Osteocyte (in vitro differentiated cells): Measurements from ENCODE around the gene KCNJ11. TPM values are rescaled to one million over a fixed set of nuclear protein-coding genes. Genes with fewer than 3 reads are reported as not detected.

ENCODE experiments used
- DNase-seq: peaks from one replicate; pipeline ENCODE4 v3.0.0; 2021; ENCODE audit warnings: mixed read lengths; ENCODE audit not compliant: unreplicated experiment; ENCODE audit errors: extremely low spot score
- H3K27ac Mint-ChIP-seq: one replicate; pipeline ENCODE4 v1.8.0; 2021; ENCODE audit warnings: mild to moderate bottlenecking, mixed read lengths; ENCODE audit not compliant: unreplicated experiment
- H3K27me3 Mint-ChIP-seq: one replicate; pipeline ENCODE4 v1.8.0; 2021; ENCODE audit warnings: mixed read lengths; ENCODE audit not compliant: unreplicated experiment
- H3K36me3 Mint-ChIP-seq: one replicate; pipeline ENCODE4 v1.8.0; 2021; ENCODE audit warnings: mixed read lengths; ENCODE audit not compliant: unreplicated experiment
- H3K4me1 Mint-ChIP-seq: one replicate; pipeline ENCODE4 v1.8.0; 2021; ENCODE audit warnings: mixed read lengths; ENCODE audit not compliant: unreplicated experiment
- H3K4me3 Mint-ChIP-seq: one replicate; pipeline ENCODE4 v1.8.0; 2021; ENCODE audit warnings: mild to moderate bottlenecking, moderate library complexity, mixed read lengths; ENCODE audit not compliant: unreplicated experiment
- H3K9me3 Mint-ChIP-seq: one replicate; pipeline ENCODE4 v1.8.0; 2021; ENCODE audit warnings: mixed read lengths; ENCODE audit not compliant: unreplicated experiment
- CTCF ChIP-seq: fragments of 200-600 bp; sonication (generic); IDR thresholded peaks from 2 replicates; pipeline ENCODE4 v1.5.0; 2021; ENCODE audit warnings: antibody characterized with exemption, mild to moderate bottlenecking, moderate library complexity
- total RNA-seq: library from RNA; stranded (reverse); gene quantifications from 2 replicates; pipeline ENCODE4 v1.2.1, GENCODE V29; 2021

KCNJ11 gene
- total RNA-seq, 1 donor from 2014 or later, result not detected

GRCh38 chr11:17387254-17387653 lies 1.2 kb downstream of the KCNJ11 start:
- Mint-ChIP-seq H3K4me3 (no peak overlapping the region), H3K4me1 (peaks cover 3% of the 10 kb centered on the region), H3K36me3 (no peaks in the 10 kb centered on the region), H3K9me3 (no peaks in the 10 kb centered on the region), H3K27ac (no peak overlapping the region), H3K27me3 (peaks cover 23% of the 10 kb centered on the region)
- TF ChIP-seq CTCF, result no peak
- DNase-seq, result no peak

DNA sequence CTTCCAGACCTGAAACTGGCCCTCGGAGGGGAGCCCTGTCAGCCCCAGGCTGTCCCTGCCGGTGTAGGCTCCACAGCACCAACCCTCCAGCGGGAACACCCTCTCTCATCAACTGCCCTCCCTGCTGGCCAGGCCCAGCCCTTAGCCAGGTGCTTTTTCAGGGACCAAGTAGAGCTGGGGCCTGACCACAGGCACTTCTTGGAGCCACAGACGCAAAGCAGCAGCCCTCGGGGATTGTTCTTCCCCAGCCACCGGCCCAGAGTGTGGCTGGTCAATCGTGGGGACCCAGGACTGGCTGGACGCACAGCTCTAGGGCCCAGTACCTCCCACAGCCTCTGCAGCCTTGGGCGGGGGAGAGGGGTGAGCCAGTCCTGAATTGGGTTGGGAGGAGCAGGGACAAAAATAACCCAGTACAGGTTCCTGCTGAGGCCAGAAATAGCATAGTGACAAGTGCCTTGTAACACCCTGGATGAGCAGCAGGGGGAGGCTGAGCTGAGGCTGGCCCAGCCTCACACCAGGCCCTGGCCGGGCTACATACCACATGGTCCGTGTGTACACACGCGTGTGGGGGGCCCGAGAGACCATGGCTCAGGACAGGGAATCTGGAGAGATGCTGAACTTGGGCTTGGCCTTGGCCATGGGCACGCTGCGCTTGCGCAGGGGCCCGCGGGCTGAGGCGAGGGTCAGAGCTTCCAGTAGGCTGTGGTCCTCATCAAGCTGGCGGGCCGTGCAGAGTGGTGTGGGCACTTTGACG lies 2.0 kb downstream of the KCNJ11 start:
- no peaks in the 10 kb centered on the region for H3K36me3 Mint-ChIP-seq
- H3K27ac Mint-ChIP-seq, result no peak overlapping the region
- no peaks in the 10 kb centered on the region for H3K9me3 Mint-ChIP-seq
- peaks cover 3% of the 10 kb centered on the region for H3K4me1 Mint-ChIP-seq
- DNase-seq, result no peak
- no peak overlapping the region for H3K4me3 Mint-ChIP-seq
- peak; percentile 54 for TF ChIP-seq CTCF
- H3K27me3 Mint-ChIP-seq, result peaks cover 19% of the 10 kb centered on the region

GRCh38 chr11:17385926-17386325 lies 2.5 kb downstream of the KCNJ11 start:
- H3K9me3 Mint-ChIP-seq, result no peaks in the 10 kb centered on the region
- DNase-seq, result no peak
- peaks cover 13% of the 10 kb centered on the region for H3K27me3 Mint-ChIP-seq
- no peak for TF ChIP-seq CTCF
- no peak overlapping the region for H3K4me3 Mint-ChIP-seq
- H3K4me1 Mint-ChIP-seq, result peaks cover 3% of the 10 kb centered on the region
- H3K27ac Mint-ChIP-seq, result no peak overlapping the region
- H3K36me3 Mint-ChIP-seq, result no peaks in the 10 kb centered on the region

GRCh38 chr11:17385492-17385891 lies 3.0 kb downstream of the KCNJ11 start:
- no peak for TF ChIP-seq CTCF
- Mint-ChIP-seq H3K9me3 (no peaks in the 10 kb centered on the region), H3K4me3 (no peak overlapping the region), H3K36me3 (no peaks in the 10 kb centered on the region), H3K27ac (no peak overlapping the region), H3K27me3 (peaks cover 12% of the 10 kb centered on the region), H3K4me1 (peaks cover 3% of the 10 kb centered on the region)
- no peak for DNase-seq

- no peak overlapping the region for H3K4me3 Mint-ChIP-seq
- no peak overlapping the region for H3K27ac Mint-ChIP-seq
- peak; percentile 90 for DNase-seq
Measured at GRCh38 chr11:17384002-17384511, 4.4 kb downstream of the KCNJ11 start.

More at GRCh38 chr11:17384002-17384511, 4.4 kb downstream of the KCNJ11 start:
- no peaks in the 10 kb centered on the region for H3K9me3 Mint-ChIP-seq
- peak; percentile 90 for TF ChIP-seq CTCF
- H3K4me1 Mint-ChIP-seq, result peaks cover 2% of the 10 kb centered on the region
- H3K36me3 Mint-ChIP-seq, result peaks cover 3% of the 10 kb centered on the region
- H3K27me3 Mint-ChIP-seq, result peaks cover 6% of the 10 kb centered on the region
